ENCODE measurements around the gene PTPRH. TPM values are rescaled to one million over a fixed set of nuclear protein-coding genes. Genes with fewer than 3 reads are reported as not detected.

PTPRH gene
- 1 to 10 TPM; 1.2 to 3.9 (median 2.1) TPM for total RNA-seq

- TF ChIP-seq CTCF (IDR thresholded peaks at IDR 0.05) (no peak), EP300 (IDR thresholded peaks at IDR 0.05) (no peak), POLR2A (IDR thresholded peaks at IDR 0.05) (no peak)
- no peak for DNase-seq (ENCODE audit: low spot score in 2 of 2)
- Histone ChIP-seq H3K27ac (peak within 1 kb of the TSS in 1 of 4 donors; percentile 68), H3K4me3 (peak within 1 kb of the TSS in 1 of 4 donors; percentile 3), H3K36me3 (no peaks in the 10 kb centered on the region), H3K9me3 (peaks cover 0 to 23% (median 0%) of the 10 kb centered on the region in 4 donors), H3K4me1 (peaks cover 0 to 10% (median 7%) of the 10 kb centered on the region in 4 donors), H3K27me3 (peaks cover 0 to 17% of the 10 kb centered on the region in 2 donors)
- WGBS, 2 donors: 50 to 72% methylated on average over 7 to 17 of the region's 18 CpGs
These were observed at the start of gene PTPRH for GRCh38 chr19:55208880-55209692. Gene PTPRH, minus strand, starts transcription at chr19:55209501. Its CDS starts 68 bp downstream, at chr19:55209433.

- DNase-seq (ENCODE audit: low spot score in 2 of 2): no peak
- H3K4me1 ChIP-seq: peaks cover 0 to 55% (median 39%) of the 10 kb centered on the region in 4 donors
- peaks cover 0 to 13% (median 0%) of the 10 kb centered on the region in 3 donors for H3K36me3 ChIP-seq
- WGBS, 2 donors: 0 to 2% methylated on average over 31 to 33 of the region's 53 CpGs
- TF ChIP-seq EP300 (IDR thresholded peaks at IDR 0.05): no peak
- no peak for TF ChIP-seq POLR2A (IDR thresholded peaks at IDR 0.05)
- TF ChIP-seq CTCF (IDR thresholded peaks at IDR 0.05): no peak
- no peaks in the 10 kb centered on the region for H3K9me3 ChIP-seq
- peak overlapping the region; percentile 84 to 95 (median 94) for H3K4me3 ChIP-seq
- H3K27me3 ChIP-seq: no peaks in the 10 kb centered on the region
- H3K27ac ChIP-seq: peak overlapping the region; percentile 85 to 96 (median 92)
These were observed 49.2 kb upstream of the PTPRH start for GRCh38 chr19:55258476-55258827.

GRCh38 chr19:55257461-55258420, 48.4 kb upstream of the PTPRH start:
- Histone ChIP-seq H3K4me3 (peak overlapping the region; percentile 84 to 95 (median 94)), H3K9me3 (no peaks in the 10 kb centered on the region), H3K27me3 (no peaks in the 10 kb centered on the region), H3K36me3 (peaks cover 0 to 12% (median 0%) of the 10 kb centered on the region in 3 donors), H3K27ac (peak overlapping the region; percentile 17 to 96 (median 60)), H3K4me1 (peaks cover 0 to 62% (median 43%) of the 10 kb centered on the region in 4 donors)
- TF ChIP-seq CTCF (IDR thresholded peaks at IDR 0.05) (no peak), POLR2A (IDR thresholded peaks at IDR 0.05) (no peak), EP300 (IDR thresholded peaks at IDR 0.05) (no peak)
- DNase-seq (ENCODE audit: low spot score in 2 of 2): no peak
- WGBS, 2 donors: 2 to 3% methylated on average over 47 to 51 of the region's 51 CpGs

- 41 to 46% methylated on average over 22 of the region's 22 CpGs for WGBS, 2 donors
- TF ChIP-seq POLR2A (IDR thresholded peaks at IDR 0.05) (no peak), EP300 (IDR thresholded peaks at IDR 0.05) (no peak)
- H3K4me3 ChIP-seq: peak overlapping the region; percentile 84 to 95 (median 94)
- H3K27me3 ChIP-seq: no peaks in the 10 kb centered on the region
- H3K9me3 ChIP-seq: no peaks in the 10 kb centered on the region
- peaks cover 0 to 4% (median 0%) of the 10 kb centered on the region in 3 donors for H3K36me3 ChIP-seq
- H3K4me1 ChIP-seq: peaks cover 0 to 68% (median 46%) of the 10 kb centered on the region in 4 donors
- H3K27ac ChIP-seq: peak overlapping the region in 2 of 4 donors; percentile 95 to 96
- no peak for DNase-seq (ENCODE audit: low spot score in 2 of 2)
These were observed 47.5 kb upstream of the PTPRH start for GRCh38 chr19:55256562-55257460.
